NCI-H2227 (cell line): ENCODE measurements around the gene STEAP2.
"Not testable (repeated sequence)": the region's sequence is repeated elsewhere in the genome, so short reads cannot be mapped to it uniquely, and the experiment has no call there.

Source experiments
- DNase-seq: peaks from one replicate; lab custom pipeline; 2025; ENCODE audit not compliant: unreplicated experiment; lab: John Stamatoyannopoulos, UW

The STEAP2 gene

GRCh38 chr7:90211391-90212148 is at the start of gene STEAP2:
TSS of gene STEAP2 (plus strand) at chr7:90211740. CDS start at chr7:90225083, 13,343 bp downstream.
- DNase-seq = peak; percentile 94

DNA sequence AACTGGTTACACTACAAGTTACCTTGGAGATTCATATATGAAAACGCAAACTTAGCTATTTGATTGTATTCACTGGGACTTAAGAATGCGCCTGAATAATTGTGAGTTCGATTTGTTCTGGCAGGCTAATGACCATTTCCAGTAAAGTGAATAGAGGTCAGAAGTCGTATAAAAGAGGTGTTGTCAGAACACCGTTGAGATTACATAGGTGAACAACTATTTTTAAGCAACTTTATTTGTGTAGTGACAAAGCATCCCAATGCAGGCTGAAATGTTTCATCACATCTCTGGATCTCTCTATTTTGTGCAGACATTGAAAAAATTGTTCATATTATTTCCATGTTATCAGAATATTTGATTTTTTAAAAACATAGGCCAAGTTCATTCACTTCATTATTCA is 48.0 kb upstream of the STEAP2 start:
- no peak for DNase-seq

DNA sequence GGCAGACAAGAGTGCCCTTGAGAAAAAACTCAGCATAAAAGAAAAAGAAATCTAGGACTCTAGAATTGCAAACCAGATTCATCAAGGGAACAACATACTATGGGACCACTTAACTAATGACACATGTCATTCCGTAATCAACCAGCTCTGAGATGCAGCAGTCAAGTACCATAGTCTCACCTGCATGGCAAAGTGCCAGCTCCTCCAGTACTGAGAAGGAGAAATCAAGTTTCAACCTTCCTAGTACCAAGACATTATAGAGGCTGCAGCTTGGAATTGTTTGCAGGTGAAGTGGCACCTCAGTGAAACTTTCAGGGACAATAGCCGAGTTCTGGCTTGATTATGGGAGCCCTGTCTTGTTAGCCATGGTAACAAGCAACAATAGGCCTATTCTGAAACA is 45.8 kb upstream of the STEAP2 start:
- DNase-seq = no peak

GRCh38 chr7:90166153-90166552 is 45.4 kb upstream of the STEAP2 start:
- no peak for DNase-seq

GRCh38 chr7:90167361-90167760 is 44.2 kb upstream of the STEAP2 start:
- DNase-seq = no peak

DNA sequence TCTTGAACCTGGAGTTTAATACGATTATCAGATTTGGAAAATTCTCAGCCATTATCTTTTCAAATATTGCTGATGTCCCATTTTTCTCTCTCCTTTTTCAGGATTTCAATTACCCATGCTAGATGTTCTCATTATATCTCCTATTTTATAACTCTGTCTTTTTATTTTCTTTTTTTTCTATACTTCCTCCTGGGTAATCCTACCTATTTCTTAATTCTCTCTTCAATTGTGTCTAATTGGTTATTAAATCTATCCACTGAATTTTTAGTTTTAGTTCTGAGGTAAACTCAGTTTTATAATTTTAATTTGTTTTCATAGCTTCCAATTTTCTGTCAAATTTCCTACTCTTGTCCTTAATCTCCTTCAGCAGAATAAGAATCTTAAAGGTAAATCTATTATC is 41.6 kb upstream of the STEAP2 start:
- no peak for DNase-seq

DNA sequence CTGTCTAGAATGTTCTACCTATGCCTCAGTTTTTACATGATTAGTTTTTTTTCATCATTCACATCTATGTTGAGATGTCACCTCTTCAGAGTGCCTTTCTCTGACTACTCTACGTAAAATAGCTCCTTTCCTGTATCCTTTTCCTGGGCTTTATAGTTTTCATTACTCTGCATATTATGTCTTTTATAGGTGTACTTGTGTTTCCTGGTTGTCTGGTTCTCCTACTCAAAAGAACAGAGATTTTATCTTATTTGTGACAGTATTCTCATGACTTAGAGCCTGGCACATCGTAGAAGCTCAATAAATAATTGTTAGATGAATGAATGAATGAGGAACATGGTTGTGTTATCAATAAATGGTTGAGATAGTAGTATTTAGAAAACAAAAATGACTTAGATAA is 39.4 kb upstream of the STEAP2 start:
- no peak for DNase-seq

DNA sequence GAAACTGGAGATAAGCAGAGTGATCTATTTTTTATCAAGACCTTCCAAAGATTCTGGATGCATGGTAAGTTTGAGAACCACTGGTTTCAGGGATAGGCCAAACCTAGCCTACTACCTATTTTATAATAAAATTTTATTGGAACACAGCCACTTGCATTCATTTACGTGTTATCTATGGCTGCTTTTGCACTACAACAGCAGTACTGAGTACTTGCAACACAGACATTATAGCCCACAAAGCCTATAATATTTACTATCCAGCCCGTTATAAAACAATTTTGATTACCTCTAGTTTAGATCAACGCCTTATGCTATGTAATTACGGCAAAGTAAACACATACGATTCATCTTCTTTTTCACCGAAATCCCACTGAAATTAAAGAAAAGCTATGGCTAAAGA is 38.9 kb upstream of the STEAP2 start:
- no peak for DNase-seq

GRCh38 chr7:90173127-90173844 is 38.3 kb upstream of the STEAP2 start:
- no peak for DNase-seq

DNA sequence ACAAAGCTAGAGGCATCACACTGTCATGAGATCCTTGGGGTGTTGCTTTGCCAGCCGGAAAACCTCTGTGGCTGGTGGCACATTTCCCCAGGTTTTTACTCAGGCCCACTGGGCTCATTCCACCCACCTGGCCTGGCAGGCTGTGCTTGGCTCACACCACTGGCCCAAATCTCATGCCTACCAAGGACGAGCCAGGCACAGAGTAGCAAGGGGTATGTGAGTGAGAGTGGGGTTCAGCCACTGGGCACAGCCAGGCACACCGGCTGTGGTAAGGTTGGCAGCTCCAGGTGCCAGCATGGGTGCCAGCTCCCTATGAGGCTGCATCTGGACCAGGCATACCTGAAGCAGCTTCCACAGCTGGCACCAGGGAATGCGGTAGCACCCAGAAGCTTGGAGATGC is 35.9 kb upstream of the STEAP2 start:
- no peak for DNase-seq

DNA sequence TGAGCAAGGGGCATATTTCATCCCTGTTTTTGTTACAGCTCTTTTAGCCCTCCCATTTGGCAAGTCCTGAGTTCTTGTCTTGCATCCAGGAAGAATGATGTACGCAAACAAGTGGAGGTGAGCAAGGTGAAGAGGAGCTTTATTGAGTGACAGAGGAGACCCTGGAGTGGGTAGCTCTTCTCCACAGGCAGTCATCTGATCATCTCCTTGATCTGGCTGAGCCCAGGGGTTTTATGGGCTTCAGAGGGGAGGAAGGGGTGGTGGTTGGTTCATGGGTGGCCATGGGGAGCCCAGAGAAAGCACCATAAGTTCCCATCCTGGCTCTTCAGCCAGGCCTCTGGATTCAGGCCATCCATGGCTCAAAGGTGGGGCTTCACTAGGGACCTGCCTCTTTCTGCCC is 35.3 kb upstream of the STEAP2 start:
- no peak for DNase-seq

- no peak for DNase-seq
Observed at GRCh38 chr7:90178166-90178565, 33.4 kb upstream of the STEAP2 start.

DNA sequence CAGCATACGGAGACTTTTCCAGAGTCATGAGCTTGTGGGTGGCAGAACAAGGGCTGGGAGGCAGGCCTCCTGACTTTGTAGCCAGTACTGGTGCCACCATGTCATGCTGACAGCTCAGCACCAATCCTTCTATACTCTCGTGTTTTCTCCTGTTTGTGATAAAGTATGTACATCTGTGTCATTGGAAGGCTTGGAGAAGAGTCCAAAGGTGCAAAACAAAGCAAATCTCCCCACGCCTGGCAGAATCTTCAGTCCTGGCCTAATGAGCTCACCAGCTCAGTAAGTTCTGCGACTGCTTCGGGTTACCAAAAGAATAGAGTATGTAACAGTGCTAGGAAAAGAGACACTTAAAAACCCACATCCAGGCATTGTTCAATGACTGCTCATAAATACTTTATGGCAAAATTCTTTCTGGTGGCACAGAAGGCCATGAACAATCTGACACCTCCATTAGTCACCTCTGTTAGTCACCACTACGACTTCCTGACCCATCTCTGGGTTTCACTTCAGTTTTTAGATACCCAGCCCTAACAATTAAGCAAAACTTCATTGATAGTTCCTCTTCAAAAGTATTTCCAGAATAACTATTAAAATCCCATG is 32.8 kb upstream of the STEAP2 start:
- DNase-seq = no peak

GRCh38 chr7:90180011-90180585 is 31.4 kb upstream of the STEAP2 start:
- no peak for DNase-seq

DNA sequence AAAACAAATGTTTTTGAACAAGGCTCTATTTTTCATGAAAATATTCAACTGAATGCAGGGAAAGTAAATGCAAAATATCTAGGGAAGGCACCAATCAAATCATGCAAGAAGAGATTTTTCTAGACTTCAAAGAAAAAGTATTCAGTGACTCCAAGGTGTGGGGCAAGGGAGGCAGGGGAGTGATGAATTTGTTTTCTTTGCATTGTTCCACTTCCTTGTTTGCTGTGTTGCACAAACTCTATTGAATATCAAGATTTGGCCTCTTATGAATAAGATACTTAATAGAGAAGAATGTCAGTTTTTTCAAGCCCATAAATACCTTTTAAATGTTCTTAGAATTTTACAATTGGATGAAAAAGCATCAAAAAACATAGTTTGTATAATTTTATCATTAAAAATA is 30.9 kb upstream of the STEAP2 start:
- no peak for DNase-seq

DNA sequence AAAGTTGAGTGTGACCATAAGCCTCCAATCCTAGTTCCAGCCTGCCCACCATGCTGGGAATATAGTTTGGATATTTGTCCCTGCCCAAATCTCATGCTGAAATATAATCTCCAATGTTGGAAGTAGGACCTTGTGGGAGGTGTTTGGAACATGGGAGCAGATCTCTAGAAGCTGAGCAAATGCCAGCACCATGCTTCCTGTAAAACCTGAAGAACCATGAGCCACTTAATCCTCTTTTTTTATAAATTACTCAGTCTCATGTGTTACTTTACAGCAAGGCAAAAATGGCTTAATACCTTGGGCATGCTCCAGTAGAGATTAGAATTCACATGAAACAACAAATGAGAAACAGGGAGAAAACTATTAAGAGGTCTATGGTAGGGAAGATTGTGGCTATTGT is 30.1 kb upstream of the STEAP2 start:
- DNase-seq = no peak

GRCh38 chr7:90186290-90186689 is 25.2 kb upstream of the STEAP2 start:
- not testable (repeated sequence) for DNase-seq

GRCh38 chr7:90187507-90188050 is 24.0 kb upstream of the STEAP2 start:
- DNase-seq = no peak

GRCh38 chr7:90188281-90188680 is 23.3 kb upstream of the STEAP2 start:
- no peak for DNase-seq

- DNase-seq = no peak
Observed at GRCh38 chr7:90190995-90191394, 20.5 kb upstream of the STEAP2 start.

DNA sequence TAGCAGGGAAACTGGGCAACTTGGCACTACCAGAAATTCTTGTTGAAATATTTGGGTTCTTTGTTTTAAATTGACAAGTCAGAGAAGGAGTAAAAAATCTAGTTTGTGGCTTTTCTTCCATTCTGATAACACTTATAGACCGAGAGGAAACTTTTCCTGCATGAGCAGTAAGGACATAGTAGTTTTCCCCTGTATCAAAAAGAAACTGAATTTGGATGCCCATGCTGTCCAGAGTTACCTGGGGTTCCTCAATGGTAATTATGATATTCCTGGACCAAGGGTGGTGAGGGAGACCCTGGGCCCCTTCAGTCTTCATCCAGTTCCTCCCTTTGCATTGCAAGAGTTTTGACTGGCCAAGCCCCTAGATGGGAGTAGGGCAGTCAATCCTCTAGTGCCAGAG is 19.9 kb upstream of the STEAP2 start:
- DNase-seq = no peak
